ENCODE measurements around the gene SLC35E4.
A peak's percentile ranks its signal among the peaks of the same experiment; 100 is the strongest.

The SLC35E4 gene

GRCh38 chr22:30695871-30696655 is 60.5 kb downstream of the SLC35E4 start:
- H3K4me2 ChIP-seq: peak overlapping the region; percentile 56
- TF ChIP-seq Cebpa-rat (IDR thresholded peaks at IDR 0.05): no peak
- H3K4me1 ChIP-seq: no peaks in the 10 kb centered on the region
- H3K4me3 ChIP-seq: no peak overlapping the region
- H4K20me1 ChIP-seq: no peaks in the 10 kb centered on the region
- H3K36me3 ChIP-seq: no peaks in the 10 kb centered on the region
- no peaks in the 10 kb centered on the region; the same call in 1 of the 2 replicates for H3K9me3 ChIP-seq
- no peak overlapping the region for H3K27ac ChIP-seq
- no peaks in the 10 kb centered on the region for H3K27me3 ChIP-seq
- H3K9ac ChIP-seq: no peak overlapping the region
